HG03439 (cell line): ENCODE results near the gene TBC1D13.
"Not testable (repeated sequence)": the region's sequence is repeated elsewhere in the genome, so short reads cannot be mapped to it uniquely, and the experiment has no call there.

Experiments used
- ATAC-seq: cut with Tn5 transposase; IDR thresholded peaks from one replicate; pipeline ENCODE4 v1.9.1; 2021; ENCODE audit warnings: mild to moderate bottlenecking, moderate library complexity; ENCODE audit not compliant: unreplicated experiment

The TBC1D13 gene

DNA sequence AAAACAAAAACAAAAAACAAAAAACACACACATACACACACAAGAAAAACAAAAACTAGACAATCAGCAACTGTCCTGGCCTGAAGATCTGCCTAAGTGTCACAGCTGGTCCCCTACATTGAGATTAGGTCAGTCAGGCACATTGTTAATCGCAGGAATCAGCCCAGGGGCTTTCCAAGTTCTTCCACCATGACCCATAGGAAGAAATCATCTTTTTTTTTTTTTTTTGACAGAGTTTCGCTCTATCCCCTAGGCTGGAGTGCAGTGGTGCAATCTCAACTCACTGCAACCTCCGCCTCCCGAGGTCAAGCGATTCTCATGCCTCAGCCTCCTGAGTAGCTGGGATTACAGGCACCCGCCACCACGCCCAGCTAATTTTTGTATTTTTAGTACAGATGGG lies 56.1 kb downstream of the TBC1D13 start:
- not testable (repeated sequence) for ATAC-seq

DNA sequence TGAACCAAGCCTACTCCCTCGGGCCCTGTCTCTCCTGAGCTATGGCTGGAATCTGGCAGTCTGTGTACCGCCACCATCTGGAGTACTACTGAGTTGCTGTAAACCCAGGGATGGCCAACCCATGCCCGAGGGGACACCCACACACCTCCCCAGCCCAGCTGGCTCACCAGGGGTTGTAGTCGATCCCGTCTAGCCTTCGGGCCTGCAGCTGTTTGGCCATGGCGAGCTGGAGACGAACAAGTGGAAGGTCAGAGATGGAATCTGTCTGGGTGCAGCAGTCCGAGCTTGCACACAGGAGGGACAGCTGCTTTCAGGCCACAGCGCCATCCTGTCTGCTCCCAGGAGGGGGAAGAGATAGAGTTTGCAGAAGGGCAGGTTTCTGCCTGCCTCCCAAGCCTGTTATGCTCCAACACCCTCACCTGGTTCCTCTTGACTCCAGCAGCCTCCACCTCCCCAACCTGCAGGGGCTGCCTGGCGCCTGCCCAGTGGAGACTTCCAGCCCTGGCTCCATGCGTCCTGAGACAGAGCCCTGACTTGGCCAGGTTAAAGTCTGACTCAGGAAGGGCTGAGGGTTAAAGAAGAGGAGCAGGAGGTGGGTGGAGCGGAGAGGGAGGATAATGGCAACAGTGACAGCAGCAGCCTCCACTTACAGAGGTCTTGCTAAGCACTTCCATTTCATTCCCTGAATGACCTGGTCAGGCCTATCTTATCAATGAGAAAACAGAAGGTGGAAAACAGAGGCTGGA lies 58.3 kb downstream of the TBC1D13 start:
- ATAC-seq = no peak

DNA sequence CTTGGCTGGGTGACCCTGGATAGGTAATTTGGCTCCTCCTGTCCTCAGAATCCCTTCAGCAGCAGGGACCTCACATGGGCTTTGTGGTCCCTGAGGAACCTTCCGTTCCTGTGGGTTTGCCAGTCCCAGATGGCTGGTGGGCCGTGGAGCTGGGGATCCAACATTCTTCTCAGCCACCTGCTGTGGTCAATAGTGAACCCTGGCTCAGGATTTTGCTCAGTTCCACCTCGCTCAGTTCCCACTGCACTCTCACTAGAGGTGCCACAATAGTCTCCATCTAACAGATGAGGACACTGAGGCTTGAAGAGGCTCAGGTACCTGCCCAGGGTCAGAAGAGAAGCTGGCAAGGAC lies 59.6 kb downstream of the TBC1D13 start:
- no peak for ATAC-seq

DNA sequence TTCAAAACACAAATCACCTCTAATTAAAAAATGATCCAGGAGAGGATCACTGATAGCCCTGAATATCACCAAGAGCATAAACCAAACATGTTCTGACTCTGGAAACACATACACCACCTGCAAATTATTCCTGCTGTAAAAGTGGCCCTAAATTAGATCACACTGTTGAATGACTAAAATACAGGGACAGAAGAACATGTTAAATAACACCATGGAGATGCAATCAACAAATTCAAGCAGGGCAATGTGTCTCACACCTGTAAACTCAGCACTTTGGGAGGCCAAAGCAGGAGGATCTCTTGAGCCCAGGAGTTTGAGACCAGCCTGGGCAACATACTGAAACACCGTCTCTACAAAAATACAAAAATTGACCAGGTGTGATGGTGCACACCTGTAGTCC lies 60.8 kb downstream of the TBC1D13 start:
- no peak for ATAC-seq

DNA sequence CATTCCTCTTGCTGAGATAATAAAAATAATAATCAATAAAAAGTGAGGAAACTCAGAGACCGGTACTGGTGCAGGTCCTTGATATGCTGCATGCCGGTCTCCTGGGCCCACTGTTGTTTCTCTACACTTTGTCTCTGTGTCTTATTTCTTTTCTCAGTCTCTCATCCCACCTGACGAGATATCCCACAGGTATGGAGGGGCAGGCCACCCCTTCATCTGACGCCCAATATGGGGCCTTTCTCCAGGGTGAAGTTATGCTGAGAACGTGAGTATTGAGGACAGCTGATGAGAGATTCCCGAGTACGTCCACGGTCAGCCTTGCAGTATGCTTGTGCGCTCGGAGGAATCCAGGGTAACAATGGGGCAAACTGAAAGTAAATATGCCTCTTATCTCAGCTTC lies 64.0 kb downstream of the TBC1D13 start:
- ATAC-seq = not testable (repeated sequence)

DNA sequence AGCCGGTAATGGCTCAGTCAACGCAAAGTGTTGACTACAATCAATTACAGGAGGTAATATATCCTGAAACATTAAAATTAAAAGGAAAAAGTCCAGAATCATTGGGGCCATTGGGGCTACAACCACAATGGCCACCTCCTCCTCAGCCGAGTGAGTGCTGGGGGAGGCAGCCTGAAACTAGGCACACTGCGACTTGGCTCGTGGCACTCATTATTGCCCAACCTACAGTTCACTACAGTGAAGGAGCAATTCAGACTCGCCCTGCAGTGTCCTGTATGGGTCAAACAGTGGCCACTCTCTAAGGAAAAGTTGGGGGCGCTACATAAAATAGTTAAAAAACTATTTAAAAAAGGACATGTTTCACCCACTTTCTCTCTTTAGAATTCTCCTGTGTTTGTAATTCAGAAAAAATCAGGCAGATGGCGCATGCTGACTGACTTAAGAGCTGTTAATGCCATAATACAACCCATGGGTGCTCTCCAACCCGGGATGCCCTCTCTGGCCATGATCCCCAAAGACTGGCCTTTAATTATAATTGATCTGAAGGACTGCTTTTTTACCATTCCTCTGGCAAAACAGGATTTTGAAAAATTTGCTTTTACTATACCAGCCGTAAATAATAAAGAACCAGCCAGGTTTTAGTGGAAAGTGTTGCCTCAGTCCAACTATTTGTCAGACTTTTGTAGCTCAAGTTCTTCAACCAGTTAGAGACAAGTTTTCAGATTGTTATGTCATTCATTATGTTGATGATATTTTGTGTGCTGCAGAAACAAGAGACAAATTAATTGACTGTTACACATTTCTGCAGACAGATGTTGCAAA lies 64.9 kb downstream of the TBC1D13 start:
- not testable (repeated sequence) for ATAC-seq

DNA sequence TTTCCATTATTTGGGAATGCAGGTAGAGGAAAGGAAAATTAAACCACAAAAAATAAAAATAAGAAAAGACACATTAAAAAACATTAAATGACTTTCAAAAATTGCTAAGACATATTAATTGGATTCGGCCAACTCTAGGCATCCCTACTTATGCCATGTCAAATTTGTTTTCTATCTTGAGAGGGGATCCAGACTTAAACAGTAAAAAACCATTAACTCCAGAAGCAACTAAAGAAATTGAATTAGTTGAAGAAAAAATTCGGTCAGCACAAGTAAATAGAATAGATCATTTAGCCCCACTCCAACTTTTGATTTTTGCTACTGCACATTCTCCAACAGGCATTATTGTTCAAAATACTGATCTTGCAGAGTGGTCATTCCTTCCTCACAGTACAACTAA lies 65.6 kb downstream of the TBC1D13 start:
- not testable (repeated sequence) for ATAC-seq

DNA sequence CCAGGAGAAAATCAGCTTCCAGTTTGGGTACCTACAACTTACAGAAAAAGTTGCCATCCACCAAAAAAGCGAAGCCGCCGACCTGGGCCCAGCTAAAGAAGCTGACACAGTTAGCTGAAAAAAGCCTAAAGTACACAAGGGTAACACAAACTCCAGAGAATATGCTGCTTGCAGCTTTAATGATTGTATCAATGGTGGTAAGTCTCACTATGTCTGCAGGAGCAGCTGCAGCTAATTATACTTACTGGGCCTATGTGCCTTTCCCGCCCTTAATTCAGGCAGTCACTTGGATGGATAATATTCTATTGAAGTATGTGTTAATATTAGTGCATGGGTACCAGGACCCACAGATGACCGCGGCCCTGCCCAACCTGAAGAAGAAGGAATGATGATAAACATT lies 67.4 kb downstream of the TBC1D13 start:
- ATAC-seq = not testable (repeated sequence)

DNA sequence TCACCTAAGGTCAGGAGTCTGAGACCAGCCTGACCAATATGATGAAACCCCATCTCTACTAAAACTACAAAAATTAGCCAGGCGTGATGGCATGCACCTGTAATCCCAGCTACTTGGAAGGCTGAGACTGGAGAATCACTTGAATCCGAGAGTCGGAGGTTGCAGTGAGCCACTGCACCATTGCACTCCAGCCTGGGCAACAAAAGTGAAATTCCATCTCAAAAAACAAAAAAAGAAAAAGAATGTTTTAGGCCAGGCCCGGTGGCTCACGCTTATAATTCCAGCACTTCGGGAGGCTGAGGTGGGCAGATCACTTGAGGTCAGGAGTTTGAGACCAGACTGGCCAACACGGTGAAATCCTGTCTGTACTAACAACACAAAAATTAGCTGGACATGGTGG lies 71.4 kb downstream of the TBC1D13 start:
- not testable (repeated sequence) for ATAC-seq
